ENCODE results near the gene NSG2.

NSG2 gene

DNA sequence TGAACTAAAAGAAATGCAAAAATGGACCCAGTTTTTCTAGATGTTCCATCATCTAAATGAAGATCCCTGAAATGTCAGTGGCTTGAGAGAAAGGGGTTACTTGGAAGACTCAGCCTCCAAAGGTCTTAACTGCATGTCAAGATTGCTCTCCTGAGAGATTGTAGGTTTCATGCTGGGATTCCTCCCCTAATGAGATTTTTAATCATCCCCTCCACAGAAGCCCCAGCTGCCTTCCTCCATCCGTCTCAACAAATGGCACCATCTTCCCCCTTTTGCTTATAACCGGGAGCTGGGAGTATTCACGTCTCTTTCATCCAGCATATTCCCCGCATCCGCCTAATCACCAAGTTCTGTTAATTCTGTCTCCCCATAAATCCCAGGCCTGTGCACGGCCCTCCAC, 104.5 kb downstream of the NSG2 start:
- no peak for DNase-seq (ENCODE audit: low read depth in 2 of 2)

DNA sequence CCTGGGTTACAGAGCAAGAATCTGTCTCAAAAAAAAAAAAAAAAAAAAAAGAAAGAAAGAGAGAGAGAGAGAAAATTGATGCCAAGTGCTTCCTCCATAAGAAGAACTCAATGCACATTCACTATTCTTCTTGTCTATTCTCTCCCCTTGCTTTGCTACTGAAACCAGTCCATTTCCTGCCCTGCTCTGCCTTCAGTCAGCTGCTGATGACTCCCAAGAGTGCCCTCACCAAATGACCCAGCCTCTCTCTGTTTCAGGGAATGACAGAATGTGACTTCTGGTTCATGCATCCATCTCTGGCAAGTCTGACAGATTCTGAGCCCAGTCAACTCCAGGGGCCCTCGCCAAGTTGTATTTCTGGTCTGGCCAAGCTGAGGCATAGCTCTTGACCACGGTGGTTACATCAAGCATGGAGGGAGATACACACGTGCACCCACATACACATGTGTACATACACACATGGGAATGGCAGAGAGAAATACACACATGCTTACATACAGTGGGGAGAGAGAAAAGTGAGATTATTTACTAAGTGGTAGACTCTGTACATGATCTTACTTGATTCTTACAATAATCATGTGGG, 106.2 kb downstream of the NSG2 start:
- no peak for DNase-seq (ENCODE audit: low read depth in 2 of 2)

- DNase-seq (ENCODE audit: low read depth in 2 of 2): no peak
Measured at GRCh38 chr5:174154559-174154958, 109.1 kb downstream of the NSG2 start.

- DNase-seq (ENCODE audit: low read depth in 2 of 2): no peak
Measured at GRCh38 chr5:174155281-174155680, 109.8 kb downstream of the NSG2 start.

DNA sequence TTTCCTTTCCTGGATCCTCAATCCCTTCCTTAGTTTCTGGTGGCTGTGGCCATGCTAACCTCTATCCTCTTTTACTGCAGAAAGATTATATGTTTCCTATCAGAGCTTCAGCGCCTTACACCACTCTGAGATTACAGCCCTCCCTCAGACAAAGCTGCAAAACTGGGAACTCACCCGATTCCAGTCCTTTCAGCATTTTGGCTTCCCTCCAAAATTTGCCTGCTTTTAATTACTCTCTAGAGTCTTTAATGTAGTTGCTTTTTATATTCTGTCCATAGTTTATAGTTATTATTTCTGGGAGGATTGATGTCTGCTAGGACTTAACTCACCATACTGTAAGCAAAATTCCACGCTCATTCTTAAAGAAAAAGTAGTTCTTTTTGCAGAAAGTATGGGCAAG, 110.2 kb downstream of the NSG2 start:
- no peak for DNase-seq (ENCODE audit: low read depth in 2 of 2)

- no peak for DNase-seq (ENCODE audit: low read depth in 2 of 2)
Measured at GRCh38 chr5:174157048-174157447, 111.5 kb downstream of the NSG2 start.
